Glomerular visceral epithelial cell (primary cell): ENCODE results near the gene PPP1R37.
"Not testable (repeated sequence)": the region's sequence is repeated elsewhere in the genome, so short reads cannot be mapped to it uniquely, and the experiment has no call there.

ENCODE experiments used
- DNase-seq: peaks from one replicate; pipeline ENCODE4 v3.0.0-alpha.2; 2016; ENCODE audit errors: extremely low spot score

Gene PPP1R37

DNA sequence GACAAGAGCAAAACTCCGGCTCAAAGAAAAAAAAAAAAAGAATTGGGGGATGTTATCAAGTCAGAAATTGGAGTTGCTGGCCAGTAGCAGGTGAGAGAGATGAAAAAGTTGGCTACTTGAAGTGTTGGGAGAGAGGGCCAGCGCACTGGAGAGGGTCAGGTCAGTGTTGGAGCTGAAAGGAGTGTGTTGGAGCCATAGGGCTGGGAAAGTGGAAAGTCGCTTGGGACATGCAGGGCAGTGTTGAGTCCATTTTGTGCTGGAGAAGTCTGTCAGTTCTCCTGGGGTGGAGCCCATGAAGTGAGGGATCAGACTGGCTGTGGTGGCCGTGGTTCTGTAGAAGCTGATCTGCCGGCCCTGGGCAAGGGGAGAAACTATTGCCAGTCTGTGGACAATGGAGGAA lies 1.7 kb downstream of the PPP1R37 start:
- no peak for DNase-seq

DNA sequence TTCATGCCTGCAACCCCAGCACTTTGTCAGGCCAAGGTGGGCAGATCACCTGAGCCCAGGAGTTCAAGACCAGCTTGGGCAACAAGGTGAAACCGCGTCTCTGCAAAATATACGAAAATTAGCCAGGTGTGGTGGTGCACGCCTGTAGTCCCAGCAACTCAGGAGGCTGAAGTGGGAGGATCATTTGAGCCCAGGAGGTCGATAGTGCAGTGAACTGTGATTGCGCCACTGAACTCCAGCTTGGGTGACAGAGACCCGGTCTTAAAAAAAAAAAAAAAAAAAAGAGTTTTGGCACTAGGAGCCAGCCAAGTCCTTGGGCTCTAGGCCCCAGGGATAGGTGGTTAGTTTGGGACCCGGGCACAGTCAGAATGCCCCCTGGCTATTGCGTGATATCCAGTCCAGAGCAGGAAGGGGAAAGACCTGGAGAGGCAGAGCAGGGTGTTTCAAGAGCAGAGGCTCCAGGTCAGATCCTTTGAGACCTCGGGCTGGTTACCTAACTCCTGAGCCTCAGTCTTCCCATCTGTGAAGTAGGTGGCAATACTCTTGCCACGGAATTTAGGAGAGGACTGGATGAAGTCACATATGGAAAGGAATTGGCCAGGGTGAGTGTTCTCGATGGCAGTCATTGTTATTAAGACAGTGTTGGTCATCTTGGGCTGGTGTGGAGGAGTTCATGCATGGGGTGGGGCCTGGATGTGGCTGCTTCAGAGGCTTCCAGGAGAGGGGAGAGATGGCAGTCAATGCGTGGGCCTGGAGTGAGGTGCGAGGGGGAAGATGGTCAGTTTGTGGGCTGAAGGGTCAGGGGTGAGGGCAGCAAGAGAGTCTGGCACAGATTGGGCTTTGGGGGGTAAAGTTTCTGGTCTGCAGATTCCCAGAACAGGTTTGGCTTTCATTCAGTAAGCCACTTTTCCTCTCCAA lies 2.8 kb downstream of the PPP1R37 start:
- no peak for DNase-seq

DNA sequence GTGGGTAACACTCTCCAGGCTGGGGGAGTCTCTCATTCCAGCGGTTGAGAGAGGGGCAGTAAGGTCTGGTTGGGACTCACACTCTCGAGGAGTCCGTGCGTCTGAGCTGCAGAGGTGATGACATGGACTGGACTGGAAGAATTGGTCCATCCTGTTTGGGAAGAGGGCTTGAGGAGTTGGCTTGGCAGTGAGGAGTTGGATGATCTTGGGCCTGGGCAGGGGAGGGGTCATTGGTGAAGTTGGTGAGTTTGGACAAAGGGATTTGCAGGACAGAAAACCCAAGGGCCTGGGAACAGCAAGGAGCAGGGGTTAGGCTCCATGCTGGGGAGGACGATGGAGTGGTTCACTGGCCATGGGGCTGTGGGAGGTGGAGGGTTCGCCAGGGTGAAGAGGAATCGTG lies 3.7 kb downstream of the PPP1R37 start:
- no peak for DNase-seq

DNA sequence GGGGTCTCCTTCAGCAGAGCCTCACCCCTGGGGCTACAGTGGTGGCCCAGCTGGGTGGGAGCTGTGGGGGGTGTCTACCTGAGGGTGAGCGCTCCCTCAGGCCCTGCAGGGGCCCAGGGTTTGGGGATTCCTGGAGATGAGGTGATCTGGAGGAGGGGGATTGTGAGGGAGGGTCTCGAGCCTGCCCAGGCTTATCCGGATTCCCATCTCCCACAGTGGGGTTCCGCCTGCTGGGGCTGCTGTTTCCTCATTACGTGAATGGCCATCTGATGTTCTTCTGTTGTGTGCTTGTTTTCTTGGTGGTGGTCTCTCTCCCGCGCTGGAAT lies 4.4 kb downstream of the PPP1R37 start:
- DNase-seq: no peak

DNA sequence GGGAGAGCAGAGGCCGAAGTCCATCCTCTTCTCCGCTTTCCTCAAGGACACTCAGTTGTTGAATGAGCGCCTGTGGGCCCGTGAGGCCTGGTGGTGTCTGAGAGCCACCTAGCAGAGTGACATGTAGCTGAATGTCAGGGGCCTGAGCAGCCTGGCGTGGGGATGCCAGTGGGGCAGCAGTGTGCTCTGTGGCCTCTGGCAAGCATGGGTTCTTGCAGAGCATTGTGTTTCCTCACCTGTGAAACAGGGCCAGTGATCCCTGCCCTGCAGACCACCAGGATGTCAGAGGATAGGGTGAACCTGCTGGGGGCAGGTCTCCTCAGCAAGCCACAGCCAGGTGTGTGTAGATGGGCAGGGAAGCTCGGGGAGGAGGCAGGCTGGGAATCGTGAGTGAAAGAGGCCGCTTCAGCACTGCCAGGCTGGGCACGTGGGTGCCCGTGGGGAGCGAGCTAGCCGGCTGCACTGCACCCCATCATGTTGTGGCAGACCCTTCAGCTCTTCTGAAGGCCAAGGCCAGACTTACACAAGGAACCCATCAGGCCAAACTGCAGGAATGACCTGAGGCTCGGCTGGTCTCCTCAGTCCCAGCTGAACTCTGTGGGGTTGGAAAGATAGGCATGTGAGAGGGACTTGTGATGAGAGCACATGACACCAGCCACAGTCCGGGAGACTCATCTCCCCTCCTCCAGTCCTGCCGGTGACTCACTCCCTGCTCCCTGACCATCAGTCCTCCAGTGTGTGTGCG lies 5.0 kb downstream of the PPP1R37 start:
- peak; percentile 93 for DNase-seq

DNA sequence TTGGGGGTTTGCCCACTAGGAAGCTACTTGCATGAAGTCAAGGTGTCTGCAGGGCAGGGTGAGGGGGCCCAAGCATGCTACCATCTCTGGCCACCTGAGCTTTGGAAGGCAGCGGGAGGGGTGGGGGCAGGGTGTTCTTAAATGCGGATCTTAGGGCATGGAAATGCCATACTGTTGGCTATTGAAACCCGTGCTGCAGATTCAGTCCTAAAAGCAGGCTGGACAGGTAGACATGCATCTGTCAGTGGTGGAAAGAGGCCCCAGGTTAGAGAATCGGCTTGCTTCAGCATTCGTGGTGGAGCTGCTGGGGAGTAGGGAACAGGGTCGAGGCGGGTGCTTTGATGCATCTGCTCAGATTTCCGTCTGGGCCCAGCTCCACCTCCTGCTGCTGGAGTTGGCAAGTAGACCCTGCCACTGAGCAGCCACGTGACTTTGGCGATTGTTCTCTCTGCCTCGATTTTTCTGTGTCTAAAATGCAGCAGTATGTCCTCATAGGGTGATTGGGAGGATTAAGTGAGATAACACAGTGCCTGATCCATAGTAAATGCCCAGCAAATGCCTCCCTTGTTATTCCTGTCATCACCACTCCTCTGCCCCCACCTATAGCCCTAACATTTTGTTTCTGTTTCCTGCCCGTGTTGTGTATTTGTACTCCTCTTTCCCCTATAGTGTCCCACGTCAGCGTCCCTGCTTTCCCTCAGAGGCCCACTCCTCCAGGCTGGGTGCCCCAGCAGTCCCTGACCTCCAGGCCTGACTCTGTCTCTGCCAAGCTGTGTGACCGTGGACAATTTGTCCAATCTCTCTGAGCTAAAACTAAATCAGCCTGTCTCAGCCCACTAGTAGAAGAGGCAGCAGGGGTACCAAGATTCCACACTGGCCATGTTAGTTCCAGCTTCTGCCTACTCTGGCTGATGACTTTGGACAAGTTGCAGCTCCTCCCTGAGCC lies 5.8 kb downstream of the PPP1R37 start:
- no peak for DNase-seq

DNA sequence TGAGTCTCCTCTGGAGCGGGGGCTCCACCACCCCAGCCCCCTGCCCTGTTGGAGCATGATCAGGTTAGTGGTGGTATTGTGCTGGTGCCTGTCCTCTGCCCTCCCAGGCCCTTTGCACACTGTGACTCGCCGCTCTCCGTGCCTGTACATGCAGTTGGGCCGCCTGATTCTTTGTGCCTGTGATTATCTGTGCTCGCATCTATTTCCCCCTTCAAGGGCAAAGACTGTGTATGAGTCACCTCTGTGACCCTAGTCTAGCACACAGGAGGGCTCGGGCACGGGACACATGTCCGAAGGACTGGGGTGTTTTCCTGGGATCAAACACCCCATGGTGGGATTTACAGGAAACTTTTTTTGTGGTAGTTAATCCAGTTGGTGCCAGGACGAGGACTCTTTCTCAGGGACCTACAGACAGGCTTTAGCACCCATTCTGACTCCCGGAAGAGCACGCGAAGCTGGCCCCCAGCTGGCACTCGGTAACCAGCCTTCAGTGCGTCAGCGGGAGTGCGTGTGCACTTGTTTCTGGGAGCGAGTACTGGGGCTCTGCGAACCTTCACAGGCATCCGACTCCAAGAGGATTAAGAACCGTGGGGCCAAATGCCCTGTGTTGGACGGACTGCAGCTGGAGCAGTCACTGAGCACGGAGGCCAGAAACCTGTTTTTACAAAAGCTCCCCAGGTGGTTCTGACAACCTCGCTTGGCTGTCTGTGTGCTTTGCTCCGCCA lies 6.7 kb downstream of the PPP1R37 start:
- peak; percentile 61 for DNase-seq

DNA sequence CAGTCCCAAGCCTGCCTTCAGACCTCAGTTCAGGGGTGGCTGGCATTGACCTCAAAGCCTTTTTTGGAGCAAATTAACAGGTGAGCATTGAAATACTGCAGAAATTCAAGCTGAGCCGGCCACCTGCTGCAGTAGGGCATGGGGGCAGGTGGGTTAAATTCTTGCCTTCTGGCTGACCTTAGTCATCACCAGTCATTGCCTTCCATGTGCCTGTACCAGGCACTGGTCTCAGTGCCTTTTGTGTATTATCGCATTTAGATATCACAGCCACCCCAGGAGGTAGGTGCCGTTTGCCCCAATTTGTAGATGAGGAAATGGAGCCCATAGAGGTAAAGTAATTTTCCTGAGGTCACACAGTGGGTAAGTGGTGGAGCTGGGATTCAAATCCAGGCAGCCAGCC lies 7.2 kb downstream of the PPP1R37 start:
- no peak for DNase-seq

DNA sequence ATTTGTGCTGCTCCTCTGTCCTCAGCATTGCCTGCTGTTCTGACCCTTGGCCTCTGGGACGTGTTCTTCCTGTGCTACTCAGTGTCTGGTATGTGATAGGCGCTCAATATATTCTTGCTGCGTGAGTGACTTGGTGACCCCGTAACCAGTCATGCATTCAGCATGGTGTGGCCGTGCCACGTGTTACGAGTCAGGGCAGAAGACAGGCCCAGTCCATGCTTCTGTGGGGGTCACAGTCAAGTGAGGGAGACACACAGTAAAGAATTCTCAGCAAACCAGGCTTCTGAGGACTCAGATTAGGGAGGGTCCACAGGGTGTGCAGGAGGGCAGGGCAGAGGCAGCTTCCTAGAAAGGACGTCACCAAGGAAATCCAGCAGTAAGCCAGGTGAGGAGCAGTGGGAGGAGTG lies 7.9 kb downstream of the PPP1R37 start:
- DNase-seq: peak; percentile 42

DNA sequence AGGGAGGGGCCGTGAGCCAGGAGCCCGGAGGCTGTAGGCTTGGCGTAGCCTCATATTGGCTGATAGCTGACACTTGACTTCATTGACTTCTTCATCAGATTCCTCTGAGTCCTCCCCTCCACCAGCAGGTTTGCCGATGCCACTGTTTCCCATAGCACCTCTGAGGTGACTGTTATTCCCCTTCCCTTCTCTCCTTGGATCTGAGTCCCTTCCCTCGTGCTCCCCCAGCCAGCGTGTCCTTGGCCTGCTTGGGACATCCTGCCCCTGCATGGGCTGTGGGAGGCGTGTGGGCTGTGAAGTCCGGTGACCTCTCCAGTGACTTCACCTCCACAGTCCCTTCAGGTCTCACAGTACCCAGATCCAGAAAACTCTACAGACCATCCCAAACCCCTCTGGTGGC lies 8.8 kb downstream of the PPP1R37 start:
- no peak for DNase-seq

DNA sequence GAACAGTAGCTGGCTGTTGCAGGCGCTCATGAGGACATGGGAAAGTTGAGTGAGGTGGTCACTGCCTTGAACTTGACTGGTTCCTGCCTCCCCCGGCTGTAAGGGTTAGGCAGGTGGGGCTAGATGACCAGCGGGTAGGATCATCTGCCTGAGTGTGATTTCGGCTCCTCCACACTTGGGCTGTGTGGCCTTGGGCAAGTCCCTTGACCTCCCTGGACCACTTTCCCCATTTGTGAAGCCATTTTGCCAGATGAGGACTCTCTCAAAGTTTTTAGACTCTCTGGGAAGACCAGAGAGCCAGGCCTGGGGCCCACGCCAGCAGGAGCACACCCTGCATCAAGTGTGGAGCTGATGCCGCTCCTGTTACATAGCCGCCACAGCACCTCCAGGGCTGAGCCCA lies 9.5 kb downstream of the PPP1R37 start:
- no peak for DNase-seq

DNA sequence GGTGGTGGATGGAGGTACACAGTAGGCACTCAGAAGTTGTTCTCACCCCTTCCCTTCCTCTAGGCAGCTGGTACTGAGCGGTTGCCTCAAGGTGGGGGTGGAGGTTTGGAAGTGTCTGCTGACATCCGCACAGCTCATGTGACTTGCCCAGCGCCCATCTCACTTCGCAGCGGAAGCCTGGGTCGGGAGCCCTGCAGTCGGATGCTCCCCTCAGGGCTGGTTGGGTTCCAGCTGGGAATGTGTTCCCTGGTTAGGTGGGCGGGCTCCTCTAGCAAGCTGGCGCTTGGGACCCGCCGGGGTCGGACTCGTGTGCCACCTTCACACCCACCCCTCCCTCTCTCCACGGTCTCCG lies 10.2 kb downstream of the PPP1R37 start:
- DNase-seq: no peak

DNA sequence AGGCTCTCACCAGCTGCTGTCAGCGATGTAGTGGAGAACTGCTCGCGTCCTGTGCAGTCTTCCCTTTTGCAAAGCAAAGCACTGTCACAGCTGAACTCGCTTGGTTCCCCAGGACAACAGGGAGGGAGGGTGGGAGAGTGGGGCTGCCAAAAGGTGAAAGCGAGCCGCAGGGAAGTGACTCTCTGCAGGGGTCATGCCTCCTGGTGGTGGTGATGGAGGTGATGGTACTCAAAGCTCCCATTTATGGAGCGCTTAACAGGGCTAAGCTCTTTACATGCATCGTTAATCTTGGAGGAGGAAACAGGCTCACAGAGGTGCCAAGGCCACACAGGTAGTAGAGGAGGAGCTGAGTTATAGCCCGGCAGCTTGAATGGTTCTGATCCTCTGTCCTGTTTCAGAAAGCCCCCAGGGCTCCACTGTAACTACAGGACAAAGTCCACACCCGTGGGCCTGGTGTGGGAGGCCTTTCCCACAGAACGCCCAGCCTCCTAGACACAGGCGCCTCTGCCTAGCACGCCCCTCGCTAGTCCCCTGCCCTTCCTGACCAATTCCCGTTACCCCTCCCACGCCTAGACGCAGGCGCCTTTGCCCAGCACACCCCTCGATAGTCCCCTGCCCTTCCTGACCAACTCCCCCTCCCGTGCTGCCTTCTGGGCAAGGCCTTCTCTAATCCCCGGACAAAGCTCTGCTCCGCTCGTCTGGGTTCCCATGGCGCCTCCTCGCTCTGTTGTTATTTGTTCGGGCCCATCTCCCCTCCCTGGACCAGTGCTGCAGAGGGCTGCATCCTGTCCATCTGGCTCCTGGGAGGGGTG lies 10.7 kb downstream of the PPP1R37 start:
- no peak for DNase-seq

DNA sequence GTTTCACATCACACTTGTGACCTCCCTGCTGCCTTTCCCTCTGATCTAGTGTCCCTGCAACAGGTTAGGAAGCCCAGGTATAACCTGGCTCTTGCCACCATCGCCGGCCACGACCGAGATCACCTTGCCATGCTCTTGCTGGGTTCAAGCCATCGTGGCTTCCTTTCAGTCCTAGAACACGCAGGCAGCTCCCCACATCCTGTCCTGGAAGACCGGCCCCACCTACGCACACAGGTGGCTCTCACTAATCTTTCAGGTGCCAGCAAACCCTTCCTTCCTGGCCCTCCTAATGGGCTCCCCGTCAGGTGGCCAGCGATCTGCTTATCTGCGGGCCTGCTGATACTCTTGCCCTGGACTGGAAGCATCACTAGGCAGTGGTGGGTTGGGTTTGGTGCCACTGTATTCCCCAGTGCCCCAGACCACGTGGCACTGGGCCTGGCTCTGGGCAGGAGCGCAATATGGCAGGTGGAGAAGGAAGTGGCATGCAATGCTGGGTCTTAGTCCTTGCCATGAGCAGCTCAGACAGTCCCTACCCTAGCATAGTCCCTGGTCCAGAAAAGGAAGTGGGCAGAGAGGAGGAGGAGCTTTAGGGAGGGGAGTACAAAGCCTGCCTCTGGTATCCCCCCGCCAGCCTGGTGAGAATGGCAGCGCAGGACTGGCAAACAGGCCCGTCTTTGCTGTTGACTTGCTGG lies 11.8 kb downstream of the PPP1R37 start:
- no peak for DNase-seq

DNA sequence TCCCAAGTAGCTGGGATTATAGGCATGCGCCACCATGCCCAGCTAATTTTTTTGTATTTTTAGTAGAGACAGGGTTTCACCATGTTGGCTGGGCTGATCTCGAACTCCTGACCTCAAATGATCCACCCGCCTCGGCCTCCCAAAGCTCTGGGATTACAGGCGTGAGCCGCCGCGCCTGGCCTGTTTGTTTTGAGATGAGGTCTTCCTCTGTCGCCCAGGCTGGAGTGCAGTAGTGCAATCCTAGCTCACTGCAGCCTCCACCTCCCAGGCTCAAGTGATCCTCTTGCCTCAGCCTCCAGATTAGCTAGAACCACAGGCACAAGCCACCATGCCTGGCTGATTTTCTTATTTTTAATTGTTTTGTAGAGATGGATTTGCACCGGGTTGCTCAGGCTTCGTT lies 13.4 kb downstream of the PPP1R37 start:
- DNase-seq: not testable (repeated sequence)

DNA sequence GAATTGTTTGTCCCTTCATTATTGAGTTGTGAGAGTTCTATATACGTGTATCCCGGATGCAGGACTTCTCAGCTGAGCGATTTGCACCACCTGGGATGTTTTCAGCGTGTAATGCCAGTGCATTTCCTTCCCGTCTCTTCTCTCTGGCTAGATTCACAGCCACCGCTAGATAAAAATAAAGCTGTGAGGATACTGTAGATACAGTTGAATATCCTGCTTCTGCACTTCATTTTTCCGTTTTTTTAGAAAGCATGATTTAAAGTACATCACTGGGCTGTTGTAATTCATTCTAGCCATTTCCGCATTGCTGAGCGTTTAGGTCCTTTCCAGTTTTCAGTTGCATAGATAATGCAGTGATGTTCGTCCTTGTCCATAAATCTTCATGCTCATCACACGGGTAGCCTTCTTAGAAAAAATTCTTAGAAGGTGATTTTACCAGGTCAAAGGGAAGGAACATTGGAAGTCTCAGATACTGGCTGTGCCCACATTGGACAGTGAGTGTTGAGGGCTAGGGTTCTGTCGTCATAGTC lies 14.7 kb downstream of the PPP1R37 start:
- DNase-seq: no peak

DNA sequence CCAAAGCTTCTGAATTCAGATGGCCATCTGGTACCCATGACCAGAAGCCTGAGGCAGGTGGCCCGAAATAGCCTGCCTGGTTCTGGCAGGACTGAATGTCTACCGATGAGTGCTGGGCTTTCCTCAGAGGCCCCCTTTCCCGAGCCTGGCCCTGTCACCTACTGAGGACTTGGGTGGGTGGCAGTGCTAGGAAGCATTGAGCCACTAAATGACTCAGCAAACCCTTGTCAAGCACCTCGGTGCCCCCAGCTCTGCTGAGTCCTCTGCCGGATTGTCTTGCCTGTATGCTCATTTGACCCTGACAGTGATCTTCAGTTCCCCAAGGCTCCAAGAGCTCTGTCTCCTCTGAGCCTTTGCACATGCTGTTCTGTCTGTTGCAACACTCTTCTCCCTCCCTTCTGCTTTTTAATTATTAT lies 17.9 kb downstream of the PPP1R37 start:
- no peak for DNase-seq

DNA sequence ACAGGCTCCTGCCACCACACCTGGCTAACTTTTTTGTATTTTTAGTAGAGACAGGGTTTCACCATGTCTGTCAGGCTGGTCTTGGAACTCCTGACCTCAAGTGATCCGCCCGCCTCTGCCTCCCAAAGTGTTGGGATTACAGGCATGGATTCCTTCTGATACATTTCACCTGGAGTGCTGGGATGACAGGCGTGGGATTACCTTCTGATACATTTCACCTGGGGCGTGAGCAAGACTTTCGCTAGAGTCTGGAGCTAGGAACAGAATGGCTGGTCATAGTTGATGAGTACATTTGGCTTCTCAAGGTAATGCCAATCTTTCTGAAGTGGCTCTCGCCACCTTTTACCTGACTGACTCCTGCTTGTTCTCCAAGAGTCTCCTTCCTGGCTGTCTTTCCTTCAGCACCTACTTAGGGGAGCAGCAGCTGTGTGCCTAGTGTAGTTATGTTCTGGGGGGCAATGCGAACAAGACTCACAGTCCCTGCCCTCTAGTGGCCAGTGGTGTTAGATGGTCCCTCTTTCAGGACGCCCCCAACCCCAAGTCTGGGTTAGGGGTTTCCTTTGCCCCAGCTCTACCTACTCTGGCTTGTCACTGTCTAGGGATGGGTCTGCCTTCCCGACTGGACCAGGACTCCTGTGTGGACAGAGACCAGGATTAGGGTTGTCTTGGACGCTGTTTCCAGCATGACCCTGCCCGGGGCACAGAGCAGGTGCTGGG lies 19.3 kb downstream of the PPP1R37 start:
- no peak for DNase-seq

DNA sequence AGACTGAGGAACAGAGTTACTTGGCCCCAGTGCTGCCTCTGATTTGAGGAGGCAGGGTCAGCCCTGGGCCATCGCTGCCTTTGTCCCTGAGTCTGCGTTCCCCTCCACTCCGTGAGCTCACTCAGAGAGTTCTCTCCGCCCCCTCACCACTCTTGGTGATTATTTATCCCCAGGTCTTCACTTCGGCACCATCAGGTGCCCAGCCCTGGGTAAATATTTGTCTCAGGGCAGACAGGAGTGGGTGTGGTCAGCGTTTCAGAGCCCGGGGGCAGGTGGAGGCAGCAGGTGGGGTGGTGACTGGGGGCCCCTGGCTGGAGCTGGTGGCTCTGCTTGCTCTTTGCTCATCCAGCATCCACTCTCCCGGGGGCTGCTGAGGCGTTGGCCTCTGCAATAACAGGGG lies 20.6 kb downstream of the PPP1R37 start:
- no peak for DNase-seq
